ENCODE measurements around the gene TFIP11.
A peak's percentile ranks its signal among the peaks of the same experiment; 100 is the strongest.

Gene TFIP11

DNA sequence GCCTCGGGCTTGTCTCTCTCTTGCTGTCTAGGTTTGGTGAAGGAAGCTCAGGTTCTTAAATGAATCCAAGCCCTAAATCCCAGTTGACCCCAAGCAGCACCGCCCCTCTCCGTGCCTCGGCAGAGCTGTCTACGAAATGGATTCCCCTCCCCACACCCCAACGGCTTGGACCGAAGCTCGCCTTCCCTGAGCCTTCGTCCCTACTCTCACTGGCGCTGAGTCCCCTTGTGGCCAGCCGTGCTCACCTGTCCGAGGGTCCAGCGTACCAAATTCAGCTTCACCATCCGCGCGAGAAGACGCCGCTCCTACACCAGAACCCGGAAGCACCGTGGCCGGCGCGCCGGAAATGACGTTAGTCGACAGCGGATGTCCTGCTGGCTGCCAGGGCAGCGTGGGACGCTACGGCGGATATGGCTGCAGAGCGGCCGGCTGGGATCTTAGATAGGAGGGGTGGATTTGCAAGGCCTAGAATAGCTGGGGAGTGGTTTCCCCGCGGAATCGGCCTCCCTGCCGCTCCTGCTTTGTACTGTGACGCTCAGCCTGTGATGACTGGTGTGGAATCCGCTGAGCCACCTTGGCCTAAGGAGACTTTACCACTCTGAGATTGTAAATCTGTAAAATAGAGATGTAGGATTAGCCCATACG is at the start of gene TFIP11:
TSS of gene TFIP11 (minus strand) at position 325 of the 645 bp plus-strand sequence. CDS start 2,201 bp downstream, outside the sequence.
- peak; percentile 39 to 94 (median 89) for DNase-seq

DNA sequence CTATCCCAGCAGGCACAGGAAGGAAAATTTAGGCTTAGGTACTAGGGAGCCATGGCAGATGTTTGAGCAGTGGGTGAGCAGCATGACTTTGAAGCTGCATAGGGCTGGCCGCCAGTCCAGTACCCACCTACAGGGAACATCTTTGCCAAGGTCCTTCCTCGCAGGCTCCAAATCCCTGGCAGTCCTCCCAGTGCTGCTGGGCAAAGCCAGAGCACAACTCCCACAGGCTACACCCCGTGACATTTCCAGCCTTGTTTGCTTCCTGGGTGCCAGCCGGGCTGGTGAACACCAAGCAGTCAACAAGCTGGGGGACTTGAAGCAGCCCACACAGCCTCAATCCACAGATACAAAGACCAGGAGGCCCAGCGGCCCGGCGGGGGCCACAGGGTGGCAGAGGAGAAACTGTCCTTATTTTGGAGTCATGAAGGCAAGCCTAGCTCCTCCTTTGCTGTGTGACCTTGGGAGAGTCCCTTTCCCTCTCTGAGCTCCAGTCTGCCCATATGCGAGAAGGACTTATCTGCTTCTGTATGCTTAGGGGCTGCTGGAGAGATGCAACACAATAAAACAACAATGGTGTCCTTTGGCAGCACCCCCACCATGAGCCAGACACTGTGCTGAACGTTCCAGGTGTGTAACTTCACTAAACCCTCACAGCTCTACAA is 49.6 kb upstream of the TFIP11 start:
- peak in 7 of 14 donors; percentile 10 to 64 (median 38) for DNase-seq

DNA sequence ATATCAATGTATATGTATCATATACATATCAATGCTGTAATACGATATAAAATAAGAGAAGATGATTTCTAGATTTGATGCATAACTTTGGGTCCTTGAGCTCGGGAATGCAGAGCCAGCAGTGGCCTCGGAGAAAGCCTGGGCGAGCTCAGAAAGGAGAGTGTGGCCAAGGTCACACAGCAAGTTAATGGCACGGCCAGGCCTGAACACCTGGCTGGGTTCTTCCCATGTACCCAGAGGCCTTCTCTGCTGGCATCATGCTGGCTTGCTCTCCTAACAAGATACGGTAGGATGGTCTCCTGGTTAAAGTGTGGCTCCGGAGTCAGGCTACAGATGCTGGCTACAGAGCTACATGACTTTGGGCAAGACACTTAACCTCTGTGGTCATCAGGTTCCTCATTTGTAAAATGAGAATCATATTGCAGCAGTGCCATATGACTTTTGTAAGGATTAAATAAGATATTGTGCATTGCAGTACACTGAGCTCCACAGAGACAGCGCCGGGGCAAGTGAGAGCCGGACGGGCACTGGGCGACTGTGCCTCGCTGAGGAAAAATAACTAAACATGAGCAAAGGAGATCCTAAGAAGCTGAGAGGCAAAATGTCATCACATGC is 47.8 kb upstream of the TFIP11 start:
- DNase-seq: no peak

DNA sequence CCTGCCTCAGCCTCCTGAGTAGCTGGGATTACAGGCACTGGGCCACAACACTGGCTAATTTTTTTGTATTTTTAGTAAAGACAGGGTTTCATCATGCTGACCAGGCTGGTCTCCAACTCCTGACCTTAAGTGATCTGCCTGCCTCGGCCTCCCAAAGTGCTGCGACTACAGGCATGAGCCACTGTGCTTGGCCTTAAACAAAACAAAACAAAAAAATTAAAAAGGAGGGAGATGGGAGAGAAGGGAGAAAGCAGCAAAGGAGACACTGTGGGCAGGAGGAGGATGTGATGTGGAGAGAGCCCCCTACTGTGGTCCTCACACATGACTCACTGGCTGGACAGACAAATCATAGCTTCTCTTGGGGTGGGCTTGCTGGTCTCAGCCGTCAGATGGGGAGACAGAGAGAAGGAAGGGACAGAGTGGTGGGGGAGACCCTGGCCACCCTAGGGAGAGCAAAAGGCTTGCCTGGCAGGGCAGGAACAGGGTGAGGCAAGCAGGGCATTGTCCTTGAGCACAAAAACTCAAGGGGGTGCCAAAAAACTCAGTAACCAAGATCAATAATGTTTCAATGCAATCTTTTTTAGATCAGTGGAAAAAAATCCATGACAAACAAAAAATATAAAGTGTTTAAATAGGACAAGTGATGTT is 46.1 kb upstream of the TFIP11 start:
- peak in 1 of 14 donors; percentile 6 for DNase-seq

DNA sequence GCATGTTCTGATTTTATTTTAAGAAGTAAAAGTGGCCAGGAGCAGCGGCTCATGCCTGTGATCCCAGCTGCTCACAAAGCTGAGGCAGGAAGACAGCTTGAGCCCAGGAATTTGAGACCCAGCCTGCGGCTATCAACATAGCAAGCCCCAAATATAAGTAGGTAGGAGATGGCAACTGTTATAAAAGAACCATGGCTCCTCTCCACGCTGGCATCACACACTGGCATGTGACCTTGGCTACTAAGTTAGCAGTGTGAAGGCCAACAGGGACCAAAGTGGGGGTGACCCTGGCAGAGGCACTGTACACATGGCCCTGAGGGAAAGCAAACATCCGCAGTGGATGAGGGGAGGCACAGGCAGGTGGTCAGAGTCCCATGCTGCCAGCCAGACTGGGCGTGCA is 44.6 kb upstream of the TFIP11 start:
- DNase-seq: no peak

DNA sequence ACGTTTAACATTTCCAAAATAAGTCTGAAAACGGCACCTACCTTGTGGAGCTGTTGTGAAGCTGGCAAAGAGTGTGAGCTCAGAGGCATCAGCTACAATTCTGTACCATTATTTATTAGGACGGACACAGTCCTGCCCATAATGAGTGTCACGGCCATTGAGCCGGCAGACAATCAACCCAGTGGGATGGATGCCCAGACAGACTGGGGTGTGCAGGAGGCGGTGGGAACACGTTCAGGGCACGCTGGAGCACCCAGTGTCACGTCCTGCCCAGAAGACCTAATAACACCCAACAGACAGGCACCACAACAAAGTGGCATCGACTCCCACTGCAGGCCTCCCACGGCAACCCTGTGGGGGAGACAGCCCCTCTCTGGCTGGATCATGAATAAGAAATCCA is 43.2 kb upstream of the TFIP11 start:
- DNase-seq: no peak

DNA sequence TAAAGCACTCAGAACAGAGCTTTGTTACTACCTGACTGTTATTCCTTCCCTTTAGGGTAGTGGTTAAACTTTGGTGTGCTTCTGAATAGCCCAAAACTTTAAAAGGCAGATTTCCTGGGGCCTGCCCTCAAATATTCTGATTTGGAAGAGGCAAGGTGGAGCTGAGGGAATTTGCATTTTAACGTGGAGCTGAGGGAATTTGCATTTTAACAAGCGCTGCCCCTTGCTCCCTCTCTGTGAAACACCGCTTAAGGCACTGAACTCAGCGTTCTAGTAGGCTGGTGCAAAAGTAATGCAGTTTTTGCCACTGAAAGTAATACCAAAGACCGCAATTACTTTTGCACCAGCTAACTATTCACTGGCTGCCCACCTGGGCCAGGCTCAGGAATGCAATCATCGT is 42.7 kb upstream of the TFIP11 start:
- no peak for DNase-seq

DNA sequence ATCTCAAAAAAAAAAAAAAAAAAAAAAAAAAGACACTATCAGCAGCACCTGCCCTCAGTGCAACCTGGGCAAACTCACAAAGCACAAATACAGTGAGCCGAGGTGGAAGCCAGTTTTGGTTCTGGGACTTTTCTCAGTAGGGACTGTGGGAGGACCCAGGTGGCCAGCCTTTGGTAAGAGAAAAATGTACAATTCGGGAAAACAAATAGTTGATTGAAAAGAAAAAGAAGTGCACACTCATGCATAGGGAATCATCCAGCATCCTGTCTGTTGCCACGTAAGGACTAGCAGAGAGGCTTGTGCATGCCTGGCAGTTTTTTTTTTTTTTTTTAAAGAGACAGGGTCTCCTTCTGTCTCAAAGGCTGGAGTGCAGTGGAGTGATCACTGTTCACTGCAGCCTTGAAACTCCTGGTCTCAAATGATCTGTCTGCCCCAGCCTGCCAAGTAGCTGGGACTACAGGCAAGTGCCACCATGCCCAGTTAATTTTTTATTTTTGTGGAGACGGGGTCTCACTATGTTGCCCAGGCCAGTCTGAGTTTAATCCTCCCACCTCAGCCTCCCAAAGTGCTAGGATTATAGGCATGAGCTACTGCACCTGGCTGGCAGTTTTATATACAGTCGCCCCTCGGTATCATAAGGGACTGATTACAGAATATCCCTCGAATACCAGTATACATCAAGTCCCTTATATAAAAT is 40.9 kb upstream of the TFIP11 start:
- no peak for DNase-seq

DNA sequence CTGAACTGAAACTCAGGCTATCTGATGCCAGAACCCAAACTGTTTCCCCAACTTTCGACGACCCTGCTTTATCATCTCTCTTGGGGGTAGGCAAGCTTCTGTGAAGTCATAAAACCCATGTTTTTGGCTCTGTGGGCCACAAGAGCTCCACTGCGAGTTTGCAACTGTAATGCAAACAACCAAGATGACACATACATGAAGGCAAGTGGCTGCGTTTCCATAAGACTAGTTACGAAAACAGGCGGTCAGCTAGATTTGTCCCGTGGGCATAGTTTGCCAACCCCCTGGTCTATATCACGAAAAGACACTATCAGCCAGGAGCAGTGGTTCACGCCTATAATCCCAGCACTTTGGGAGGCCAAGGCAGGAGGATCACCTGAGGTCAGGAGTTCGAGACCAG is 40.2 kb upstream of the TFIP11 start:
- DNase-seq: no peak

DNA sequence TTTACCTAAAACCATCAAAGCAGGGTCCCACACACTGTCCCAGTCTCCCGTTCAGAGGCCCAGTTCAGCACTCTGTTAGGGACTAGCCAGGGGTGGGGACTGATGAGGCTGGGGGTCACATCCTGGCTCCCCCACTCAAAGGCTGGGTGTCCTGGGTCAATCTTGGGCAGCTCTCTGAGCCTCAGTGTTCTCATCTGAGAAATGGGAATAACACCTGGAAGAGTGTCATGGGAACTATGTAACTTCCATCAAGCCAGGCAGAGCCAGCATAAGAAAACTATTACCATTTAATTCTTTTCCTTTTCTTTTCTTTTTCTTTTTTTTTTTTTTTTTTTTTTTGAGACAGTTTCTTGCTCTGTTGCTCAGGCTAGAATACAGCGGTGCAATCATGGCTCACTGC is 39.3 kb upstream of the TFIP11 start:
- no peak for DNase-seq

DNA sequence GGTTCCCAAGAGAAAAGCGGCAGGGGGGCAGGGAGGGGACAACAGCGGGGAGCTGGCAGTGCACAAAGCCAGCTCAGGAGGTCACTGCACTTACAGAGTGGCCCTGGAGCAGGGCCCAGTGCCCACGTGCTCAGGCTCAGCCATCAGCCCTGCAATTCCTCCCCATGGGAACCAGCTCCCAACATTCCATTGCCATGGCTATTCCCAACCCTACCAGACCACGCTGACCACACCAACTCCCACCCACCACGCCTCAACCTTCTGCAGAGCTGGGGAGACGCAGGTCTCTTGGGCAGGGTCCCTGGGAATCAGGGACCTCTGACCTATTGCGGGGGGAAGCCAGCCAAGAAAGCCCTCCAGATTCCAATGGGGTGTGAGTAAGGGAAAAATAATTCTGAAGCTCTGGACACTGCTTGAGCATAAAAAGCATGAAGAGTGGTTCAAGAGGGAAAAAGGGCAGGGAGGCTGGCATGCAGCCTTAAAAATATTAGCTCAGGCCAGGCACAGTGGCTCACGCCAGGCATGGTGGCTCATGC is 38.3 kb upstream of the TFIP11 start:
- DNase-seq: peak in 10 of 14 donors; percentile 7 to 75 (median 35)

DNA sequence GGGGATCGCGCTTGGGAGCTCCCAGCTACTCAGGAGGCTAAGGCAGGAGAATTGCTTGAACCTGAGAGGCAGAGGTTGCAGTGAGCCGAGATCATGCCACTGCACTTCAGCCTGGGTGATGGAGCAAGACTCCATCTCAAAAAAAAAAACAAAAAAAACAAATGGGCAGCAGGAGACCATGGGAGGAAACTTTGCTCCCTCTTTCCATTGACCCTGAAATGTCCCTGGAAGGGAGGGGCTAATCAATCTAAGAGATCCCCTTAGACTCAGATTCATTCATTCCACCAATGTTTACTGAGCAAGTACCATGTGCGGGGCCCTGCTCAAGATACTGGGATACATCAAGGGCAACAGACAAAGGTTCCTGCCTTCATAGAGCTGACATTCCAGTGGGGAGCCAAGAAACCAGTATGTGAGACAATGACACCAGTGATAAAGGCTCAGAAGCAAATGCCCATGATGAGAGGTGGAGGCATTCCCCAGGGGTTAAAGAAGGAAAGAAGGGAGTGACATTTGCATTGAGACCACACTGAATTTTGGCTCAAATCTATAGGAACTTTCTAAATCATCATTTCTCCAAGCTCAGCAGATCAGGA is 37.7 kb upstream of the TFIP11 start:
- no peak for DNase-seq

DNA sequence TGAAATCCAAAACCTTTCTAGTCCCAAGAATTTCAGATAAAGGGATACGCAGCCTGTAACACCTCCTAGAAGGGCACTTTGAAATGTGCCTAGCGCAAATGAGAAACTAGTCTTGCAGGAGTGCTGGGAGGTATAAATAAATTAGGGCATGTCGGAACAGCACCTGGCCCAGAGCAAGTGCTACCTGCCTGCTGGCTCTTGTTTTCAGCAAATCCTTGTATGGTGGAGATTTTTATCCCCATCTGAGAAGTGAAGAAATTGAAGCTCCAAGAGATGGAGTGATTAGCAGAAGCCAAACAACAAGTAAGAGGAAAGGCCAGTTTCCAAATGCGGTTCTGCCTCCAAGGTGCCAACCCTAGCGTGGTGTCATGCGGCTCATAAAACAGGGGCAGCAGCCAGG is 36.7 kb upstream of the TFIP11 start:
- no peak for DNase-seq

DNA sequence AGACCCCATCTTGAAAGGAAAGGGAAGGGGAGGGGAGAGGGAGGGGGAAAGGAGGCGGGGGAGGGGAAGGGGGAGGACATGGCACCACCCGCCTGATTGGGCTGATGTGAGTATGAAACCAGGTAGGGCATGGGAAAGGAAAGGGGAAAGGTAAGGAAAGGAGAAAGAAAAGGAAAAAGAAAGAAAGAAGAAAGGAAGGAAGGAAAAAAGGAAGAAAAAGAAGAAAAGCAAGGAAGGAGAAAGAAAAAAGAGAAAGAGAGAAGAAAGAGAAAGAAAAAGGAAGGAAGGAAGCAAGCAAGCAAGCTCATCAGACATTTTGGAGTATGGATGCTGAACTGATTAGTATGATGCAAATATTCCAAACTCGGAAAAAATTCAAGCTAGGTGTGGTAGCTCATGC is 36.0 kb upstream of the TFIP11 start:
- no peak for DNase-seq

DNA sequence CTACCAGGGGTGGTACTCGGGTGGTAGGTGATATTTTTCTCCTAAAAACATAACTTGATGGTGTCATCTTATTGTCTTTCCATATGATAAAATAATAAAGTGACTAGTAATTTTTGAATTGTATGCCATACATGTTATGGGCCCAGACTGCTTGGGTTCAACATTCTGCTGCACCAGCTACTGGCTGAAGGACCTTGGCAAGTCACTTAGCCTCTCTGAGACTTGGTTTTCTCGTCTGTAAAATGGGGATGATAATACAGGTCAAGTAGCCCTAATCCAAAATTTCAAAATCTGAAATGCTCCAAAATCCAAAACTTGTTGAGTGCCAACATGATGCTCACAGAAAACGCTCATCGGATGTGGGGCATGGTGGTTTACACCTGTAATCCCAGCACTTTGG is 35.6 kb upstream of the TFIP11 start:
- DNase-seq: no peak

DNA sequence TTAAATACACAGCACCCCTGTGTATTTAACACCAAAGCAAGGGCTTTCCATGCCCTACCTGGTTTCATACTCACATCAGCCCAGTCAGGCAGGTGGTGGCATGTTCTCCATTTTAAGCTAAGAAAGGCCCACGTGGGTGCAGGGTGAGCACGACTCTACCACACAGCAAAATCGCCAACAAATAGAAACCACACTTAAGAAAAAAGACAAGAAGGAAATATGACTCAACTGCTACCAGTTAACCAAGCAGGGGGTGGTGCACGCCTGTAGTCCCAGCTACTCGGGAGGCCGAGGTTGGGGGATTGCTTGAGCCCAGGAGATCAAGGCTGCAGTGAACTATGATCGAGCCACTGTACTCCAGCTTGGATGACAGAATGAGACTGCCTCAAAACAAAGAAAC is 35.2 kb upstream of the TFIP11 start:
- no peak for DNase-seq

DNA sequence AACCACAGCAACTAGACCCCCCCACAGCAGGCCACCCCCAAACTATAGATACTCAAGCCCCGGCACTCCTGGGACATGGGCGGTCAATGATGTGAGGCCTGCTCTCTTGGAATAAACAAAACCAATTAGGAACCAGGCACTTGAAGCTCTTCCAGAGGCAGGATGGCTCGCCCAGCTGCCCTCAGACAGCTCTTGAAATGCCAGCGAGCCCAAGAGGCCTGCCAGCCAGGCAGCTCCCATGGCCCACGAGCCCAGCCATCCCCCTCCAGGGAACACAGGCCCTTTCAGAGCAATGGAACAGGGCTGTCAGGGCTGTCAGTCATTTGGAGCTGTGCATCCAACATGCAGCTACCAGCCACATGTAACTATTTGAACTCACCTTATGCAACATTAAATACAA is 34.0 kb upstream of the TFIP11 start:
- peak in 3 of 14 donors; percentile 3 to 15 (median 8) for DNase-seq

DNA sequence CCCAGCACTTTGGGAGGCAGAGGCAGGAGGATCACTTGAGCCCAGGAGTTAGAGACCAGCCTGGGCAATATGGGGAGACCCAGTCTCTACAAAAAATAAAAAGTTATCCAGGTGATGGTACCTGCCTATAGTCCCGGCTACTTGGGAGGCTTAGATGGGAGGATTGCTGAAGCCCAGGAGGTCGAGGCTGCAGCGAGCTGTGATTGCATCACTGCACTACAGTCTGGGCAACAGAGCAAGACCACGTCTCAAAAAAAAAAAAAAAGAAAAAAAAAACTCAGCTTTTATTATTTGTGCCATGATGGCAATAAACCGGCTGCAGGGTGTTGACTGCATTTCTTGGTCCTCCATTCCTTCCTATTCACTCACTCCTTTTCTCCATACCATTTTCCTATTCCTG is 33.6 kb upstream of the TFIP11 start:
- no peak for DNase-seq

DNA sequence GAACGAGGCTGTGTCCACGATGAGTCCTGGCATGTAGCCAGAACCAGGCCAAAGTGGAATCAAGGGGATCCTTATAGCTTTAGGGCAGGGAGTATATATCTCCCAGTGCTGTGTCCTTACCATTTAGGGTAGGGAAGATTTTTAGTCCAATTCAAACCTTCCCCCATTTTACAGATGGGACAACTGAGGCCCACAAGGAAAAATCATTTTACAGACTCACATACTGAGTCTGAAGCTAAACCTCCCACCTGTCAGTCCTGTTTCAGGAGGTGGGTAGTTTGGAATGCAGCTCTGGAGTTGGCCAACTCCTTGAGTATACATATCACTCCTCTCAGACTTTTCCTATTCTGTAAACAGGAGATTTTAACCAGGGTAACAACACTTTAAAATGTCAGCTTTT is 33.1 kb upstream of the TFIP11 start:
- DNase-seq: no peak

DNA sequence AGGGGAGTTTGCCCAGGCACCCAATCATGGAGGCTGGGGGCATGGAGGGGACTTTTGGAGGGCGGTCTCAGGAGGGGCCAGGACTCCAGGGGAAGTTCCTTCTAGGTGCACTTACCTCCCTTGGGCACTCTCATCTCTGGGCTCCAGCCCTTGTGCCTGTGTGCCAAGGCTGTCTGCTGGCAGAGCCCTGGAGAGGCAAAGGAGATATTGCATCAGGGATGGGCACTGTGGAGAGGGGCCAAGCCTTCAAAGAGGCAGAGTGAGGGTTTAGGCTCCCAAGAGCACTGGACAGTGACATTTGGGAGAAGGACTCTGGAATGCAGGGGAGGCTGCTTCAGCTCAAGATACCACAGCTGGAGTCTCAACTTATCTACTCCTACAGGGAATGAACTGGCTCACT is 32.2 kb upstream of the TFIP11 start:
- DNase-seq: no peak

DNA sequence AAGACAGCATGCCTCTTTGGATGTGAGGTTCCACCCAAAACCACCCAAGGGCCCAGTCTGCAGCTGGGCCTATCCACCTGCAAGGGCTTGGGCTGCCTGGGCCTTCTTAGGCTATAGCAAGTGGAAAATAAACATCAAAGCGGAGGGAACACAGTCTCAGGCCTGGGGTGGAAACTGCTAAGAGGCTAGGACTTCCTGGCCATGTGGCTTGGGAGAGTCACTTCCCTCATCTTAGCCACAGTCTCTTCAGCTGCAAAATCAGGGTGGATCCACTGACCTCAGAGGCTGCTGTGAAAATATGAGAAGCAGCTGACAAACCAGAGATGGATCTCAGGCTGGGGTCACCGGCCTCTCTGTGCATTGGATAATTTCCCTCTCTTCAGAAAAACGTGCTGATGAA is 30.6 kb upstream of the TFIP11 start:
- DNase-seq: peak in 1 of 14 donors; percentile 3

DNA sequence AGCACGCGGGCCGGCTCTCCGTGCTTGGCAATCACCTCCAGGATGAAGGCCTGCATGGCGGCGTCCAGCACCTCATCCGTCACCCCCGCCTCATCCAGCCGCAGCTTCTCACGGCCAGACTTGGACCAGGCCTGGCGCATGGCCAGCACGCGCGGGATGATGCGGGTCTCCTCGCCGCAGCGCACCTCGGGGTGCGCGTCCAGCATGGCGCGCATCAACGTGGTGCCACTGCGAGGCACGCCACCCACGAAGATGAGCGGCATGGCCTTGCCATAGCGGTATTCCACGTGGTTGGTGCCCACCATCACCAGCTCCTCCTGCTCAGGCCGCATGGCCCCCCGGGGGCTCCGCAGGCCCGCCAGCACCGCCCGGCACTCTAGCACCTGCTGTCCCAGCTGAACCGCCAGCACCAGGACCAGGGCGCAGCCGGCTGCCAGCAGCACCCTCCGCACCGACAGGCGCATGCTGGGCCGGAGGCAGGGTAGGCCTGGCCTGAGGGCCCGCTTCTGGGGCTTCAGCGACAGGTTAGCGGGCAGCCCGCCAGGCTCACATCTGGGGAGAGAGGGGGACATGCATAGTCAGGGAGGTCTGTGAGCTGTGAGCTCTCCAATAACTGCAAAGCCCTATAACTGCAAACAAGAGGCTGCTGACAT is 29.0 kb upstream of the TFIP11 start:
- no peak for DNase-seq

All from C1 segment of cervical spinal cord (tissue), 14 donors.